HG02623 (cell line): ENCODE measurements around the gene C1RL.

Source experiments
- ATAC-seq: cut with Tn5 transposase; IDR thresholded peaks from one replicate; pipeline ENCODE4 v1.9.1; 2021; ENCODE audit warnings: moderate library complexity; ENCODE audit not compliant: unreplicated experiment

The C1RL gene

DNA sequence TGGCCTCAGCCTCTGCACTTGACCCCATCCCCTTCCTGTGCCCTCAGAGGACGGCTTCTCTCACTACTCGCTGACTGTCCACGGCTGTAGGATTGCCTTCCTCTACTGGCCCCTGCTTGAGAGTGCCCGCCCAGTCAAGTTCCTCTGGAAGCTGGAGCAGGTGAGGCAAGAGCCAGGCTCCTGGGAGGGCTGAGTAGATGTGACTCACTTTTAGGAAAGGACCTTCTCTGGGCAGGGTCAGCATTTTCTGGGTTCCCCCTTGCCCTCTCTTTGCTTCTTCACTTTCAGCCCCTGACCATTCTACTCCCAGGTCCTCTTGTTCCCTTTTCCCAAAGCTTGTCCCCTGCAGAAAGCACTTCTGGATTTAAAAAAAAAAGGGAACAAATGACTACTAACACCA, 28.9 kb upstream of the C1RL start:
- no peak for ATAC-seq

DNA sequence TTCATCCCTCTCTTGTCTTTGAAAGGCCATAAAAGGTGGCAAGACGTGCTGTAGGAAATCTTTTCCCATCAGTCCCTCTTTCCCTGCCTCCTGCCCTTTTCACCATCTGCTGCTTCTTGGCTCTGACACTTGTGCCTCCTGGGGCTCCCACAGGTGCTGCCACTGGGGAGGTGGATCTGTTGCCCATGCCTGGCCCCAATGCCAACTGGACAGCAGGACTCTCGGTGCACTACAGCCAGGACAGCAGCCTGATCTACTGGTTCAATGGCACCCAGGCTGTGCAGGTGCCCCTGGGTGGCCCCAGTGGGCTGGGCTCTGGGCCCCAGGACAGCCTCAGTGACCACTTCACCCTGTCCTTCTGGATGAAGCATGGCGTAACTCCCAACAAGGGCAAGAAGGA, 27.7 kb upstream of the C1RL start:
- no peak for ATAC-seq

DNA sequence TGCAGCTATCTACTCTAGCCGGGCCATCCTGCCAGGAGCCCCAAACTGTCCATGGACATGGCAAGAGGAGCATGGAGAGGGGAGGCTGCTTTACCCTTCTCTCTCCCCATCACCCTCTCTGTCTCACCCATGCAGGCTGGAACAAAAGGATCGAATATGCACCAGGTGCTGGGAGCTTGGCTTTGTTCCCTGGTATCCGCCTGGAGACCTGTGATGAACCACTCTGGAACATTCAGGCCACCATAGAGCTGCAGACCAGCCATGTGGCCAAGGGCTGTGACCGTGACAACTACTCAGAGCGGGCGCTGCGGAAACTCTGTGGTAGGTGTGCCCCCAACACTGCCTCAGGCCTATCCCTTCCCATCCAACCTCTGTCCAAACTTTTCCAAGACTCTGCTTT, 27.1 kb upstream of the C1RL start:
- ATAC-seq: no peak

DNA sequence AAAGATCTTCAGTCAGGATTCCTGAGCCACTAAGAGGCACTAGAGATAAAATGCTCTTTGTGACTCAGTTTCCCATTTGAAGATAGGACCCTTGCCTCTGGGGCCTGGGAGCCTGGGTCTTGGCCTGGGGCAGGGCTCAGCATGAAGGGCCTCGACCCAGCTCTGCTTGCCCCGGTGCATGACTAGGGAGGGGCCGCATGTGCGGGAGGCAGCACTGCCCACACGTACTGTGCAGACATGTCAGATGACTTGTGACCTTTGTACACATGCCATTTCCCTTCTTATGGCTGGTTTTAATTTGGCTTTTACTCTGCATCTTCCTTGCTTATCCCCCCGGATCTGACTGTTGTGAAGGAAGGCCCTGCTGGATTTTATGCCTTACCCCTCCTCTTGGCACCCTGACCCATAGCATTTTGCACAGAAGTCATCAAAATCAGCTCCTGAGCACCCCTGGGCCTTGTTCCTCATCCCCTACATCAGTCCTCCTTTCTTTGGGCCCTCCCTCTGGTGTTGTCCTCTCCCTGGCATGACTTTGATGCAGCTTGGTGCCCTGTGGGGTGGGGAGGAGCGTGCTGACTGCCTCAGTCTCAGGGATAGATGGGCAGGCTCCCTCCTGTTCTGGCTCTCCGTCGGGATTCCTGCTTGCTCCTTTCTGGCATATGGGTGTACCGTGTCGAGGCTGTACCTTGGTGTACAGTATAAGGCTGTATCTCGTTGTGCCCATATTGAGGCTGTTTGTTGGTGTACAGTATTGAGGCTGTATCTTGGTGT, 25.6 kb upstream of the C1RL start:
- ATAC-seq: no peak

DNA sequence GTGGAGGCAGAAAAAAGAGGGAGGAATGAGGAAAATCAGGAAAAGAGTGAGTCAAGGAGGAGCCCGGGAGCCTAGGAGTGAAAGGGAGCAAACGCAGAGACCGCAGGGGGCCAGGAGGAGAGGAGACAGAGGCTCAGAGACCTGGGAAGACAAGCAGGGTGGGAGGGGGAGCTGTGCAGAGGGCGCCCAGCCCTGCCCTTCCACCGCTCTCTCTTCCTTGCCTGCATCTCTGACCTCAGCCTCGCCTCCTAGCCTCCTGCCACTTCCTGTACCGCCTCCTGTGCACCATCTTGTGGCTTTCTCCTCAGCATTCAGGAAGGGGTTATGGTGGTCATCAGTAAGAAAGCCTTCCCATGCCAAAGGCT, 22.5 kb upstream of the C1RL start:
- no peak for ATAC-seq

DNA sequence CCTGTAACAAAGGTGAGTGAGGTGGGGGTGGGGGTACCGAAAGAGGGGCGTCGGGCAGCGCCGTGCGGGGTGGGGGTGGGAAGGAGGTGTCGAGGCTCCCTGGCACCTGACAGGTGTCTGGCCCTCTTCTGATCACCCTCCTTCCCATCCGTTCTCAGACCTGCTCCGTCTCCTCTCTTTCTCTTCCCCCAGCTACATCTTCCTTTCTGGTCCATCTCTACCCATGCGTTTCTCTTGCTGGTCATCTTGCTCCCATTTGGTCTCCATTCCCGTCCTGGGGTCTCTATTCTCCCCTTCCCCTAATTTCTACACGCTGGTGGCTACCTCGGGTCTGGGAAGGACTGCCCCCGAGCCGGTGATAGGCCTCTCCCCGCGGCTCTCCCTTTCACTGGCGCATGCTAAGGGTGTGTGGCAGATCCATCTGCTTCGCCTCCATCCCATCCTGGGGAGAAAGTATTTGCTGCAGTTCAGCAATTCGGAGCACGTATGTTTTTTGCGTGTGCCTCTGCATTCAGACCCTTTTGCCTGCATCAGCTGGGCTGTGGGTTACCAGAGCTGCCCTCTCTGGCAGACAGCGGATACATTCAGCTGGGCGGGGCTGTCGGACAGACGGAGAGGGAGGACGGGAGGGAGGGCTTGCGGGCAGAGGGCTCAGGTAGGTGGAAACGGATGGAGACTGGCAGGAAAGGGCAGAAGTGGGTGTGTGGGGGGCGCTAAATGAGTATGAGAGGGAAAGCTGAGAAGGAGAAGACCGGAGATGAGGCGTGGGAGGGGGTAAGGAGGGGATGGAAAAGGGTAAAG, 21.9 kb upstream of the C1RL start:
- peak; percentile 41 for ATAC-seq

DNA sequence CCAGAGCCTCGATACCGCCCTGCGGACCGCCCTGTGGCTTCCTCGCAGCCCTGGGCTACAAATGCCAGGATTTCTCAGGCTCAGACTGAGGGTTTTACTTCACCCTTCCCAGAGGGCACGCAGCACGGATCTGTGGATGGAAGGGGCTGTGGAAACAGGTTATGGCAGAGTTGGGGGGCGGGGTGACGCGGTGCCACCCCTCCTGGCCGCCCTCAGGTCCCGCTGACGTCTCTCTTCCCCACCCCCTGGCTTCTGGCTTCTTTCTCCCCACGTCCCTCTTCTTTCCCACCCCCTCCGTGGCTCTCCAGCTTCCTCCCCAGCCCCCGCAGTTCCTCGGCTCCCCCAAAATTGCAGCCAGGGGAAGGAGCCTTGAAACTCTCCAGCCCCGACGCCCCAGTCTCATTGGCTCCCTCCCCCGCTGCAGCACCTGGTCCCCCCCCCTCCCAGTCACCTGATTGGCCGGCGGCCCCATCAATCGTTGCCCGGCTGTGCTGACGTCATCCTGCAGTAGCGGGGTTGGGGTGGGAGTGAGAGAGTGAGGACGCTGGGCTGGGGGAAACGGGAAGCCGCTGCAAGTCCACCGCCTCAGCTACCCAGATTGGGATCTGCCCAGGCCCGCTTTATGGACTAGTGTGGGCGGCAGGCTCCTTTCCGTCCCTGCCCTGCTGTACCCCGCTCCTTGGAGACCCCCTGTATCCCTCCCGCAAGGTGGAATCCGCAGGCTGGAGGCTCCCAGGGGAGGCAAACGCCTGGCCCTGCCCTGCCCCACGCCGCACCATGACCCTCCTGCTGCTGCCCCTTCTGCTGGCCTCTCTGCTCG, 21.1 kb upstream of the C1RL start, which contains the start of gene CLSTN3:
Gene CLSTN3, plus strand, starts transcription at position 500 of the 820 bp plus-strand sequence. Its CDS starts 278 bp downstream, at position 778.
- peak; percentile 64 for ATAC-seq

DNA sequence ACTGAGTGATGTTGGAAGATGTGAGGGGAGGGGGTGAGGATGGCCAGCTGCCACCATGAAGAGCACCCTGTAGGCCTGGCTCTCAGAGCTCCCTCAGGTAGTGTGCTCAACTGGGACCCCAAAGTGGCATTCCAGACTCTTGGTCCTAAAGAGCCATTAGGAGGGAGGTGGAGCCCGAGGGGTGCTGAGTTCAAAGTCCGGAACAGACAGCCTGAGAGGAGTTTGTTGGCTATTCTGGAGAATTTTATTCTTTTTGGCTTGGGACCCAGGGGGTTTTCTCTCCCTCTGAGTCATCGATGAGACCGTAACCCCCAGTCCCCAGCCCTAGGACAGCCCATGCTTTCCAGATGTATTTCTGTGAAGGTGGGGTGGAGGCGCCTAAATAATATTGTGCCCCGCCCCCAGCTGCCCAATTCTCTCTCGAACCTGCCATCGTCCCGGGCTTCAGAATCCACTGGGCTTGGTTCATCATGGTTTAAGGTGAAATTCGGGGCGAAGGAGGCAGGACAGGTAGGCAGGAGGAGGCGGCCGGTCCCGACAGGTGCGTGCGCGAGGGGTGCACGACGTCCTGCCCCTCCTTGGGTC, 20.4 kb upstream of the C1RL start:
- ATAC-seq: no peak

DNA sequence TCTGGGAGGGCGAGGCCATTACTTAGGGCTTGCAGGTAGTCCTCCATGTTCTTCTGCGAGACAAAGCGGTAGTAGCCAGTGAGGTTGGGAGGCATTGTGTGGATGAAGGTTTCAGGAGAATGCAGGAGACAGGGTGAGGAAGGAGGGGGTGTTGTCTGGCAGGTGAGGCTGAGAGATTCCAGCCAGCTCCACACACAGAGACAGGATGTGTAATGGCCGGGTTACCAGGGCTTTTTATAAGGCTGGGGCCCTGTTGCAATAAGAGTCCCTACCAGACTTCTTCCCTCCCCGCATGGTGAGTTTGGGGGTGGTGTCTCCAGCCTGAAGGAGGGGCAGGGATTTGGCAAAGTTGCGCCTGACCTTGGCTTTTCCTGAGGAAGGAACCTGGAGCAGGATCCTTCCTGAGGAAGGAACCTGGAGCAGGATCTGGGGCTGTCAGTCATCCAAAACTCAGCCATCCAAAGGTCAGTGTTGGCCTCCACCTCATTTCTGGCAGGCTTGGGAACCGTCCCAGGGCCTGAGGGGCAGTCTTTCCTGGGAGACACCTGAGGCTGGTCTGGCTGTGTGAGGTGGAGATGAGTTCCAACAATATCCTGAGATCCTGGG, 19.8 kb upstream of the C1RL start, which contains the start of gene RBP5:
Gene RBP5, minus strand, starts transcription at position 209 of the 606 bp plus-strand sequence. Its CDS starts 114 bp downstream, at position 95.
- ATAC-seq: no peak

DNA sequence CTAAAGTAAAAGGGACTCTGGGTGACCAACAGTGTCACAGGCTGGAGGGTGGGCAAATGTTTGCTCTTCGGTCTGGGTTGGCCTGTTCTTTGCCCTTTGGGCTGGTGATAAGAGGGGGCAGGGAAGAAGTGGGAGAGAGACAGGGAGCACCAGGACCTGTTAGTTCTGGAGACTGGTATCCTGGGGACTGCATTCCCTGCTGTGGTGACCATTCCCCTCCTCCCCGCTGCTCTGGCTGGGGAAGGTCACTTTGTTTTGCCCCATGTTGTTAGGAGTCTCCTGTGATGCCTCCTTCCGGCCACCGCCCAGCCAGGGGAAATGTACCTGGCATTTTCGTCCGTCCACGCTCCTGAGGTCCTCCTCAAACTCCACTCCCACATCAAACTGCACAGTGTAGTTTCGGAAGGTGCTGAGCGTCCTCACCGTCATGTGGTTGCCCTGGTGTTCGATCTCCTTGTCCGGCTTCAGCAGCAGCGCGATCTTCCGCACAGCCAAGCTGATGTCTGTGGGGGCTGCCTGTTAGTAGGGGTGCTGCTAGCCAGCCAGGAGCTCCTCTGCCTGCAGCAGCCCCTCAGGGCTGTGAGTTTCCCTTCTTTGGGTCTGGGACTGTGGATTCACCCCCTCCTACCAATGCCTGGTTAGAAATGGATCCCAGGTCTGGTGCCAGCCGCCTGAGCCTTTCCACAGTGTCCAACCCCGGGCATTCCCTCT, 19.1 kb upstream of the C1RL start:
- ATAC-seq: no peak

DNA sequence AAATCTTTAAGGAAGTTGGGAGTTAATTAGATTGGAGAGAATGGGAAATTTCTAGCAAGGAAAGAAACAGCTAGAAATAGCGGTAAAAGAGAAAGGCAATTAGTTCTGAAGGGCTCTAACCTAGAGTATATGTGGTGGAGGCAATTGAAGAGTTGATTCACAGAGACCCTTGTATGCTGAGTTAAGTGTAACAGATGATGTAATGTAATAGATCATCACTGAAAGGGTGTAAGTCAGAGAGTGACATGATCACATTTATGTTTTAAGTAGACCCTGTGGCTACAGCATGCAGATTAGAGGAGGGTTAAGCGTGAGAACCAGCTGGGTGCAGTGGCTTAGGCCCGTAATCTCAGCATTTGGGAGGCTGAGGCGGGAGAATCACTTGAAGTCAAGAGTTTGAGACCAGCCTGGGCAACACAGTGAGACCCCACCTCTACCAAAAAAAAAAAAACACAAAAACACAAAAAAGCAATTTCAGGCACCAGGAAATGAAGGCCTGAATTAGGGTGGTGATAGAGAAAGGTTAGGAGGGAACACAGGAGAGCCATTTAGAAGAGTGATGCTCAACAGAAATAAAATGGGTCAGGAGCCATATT, 16.7 kb upstream of the C1RL start:
- ATAC-seq: no peak

DNA sequence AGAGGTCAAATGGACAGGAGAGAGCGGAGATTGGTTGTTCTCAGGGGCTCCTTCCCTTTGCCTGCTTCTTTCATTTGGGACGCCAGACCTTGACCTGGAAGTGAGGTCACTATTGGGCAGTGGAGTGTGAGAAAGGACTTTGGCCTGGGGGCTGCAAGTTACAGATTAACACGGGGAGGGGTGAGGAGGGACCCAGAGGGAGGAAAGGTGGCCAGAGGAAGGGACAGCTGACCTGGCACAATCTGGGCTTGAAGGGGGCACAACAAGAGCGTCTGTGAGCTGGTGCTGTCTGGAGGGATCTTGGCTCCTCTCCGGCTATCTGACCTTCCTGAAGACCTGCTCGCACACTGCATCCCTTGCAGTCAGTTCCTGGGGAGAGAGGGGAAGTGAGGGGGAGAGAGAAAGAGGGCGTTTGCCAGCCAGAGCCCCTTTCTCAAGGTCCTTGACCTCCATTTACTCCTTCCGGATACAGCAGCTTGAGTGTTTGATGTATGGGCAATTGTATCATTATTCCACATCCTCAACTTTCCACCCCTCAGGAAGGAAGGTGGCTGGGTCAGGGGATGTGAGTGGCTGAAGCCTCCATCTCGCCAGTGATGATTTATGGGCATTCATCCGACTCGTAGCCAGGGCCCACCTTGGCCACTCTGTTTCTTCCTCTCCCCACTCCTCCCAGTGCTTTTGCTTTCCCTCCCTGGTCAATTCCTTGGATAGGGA, 14.9 kb upstream of the C1RL start:
- ATAC-seq: no peak

DNA sequence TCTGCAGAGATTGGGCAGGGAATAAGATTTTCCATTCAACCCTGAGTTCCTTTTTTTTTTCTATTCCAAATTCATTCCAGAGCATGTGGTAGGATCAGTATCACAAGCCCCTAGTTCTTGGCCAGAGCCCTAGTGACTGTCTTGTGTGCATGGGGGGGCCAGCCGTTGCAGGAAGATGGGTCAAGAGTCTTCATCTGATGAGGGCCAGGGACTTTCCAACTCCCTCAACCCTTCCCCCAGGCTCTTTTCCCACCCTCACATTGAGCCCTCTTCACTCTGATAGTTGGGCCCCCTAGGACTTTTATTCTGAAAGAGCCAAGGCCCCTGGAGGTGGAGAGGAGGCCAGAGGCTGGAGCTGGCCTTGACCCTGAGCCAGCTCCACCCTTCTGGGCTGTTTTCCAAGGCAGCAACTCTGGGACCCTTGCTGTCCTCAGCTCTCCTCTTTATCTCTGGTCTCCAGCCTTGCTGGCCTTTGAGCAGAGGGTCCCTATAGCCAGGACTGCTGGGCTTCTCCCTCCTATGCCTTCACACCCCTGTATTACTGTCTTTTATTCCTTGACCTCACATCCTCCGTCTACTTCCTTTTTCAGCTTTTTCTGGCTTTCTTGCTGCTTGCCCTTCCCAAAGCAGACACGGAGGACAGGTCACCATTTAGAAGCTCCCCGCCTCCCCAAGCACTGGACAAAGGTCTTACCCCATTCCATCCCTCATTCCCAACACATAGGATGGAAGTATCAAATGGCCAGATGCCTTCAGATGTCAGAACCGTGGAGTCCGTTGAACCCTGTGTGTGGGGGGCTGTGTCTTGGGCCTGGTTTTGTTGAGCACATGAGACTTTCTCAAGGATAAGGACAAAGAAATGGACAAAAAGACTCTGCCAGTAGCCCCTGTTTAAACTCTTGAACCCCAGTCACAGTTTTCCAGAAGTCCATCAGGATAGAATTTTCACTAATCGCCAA, 14.1 kb upstream of the C1RL start:
- ATAC-seq: no peak

DNA sequence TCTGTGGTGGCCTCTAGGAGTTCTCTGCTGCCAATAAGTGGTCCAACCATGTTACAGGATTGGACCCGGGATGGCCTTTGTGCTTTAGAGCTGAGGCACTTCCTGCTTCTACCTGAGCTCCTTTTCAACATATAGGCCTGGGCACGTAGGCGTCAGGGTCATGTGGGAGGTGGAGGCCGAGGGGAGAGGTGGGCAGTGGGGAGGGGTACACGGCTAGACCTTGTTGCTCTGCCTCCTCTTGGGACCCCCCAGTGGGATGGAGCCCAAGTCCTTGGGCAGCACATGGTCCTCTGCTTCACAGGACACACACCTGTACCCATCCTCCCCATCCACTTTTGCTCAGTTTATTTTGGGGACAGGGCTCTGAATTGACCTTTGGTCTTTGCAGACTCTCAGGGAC, 12.3 kb upstream of the C1RL start:
- no peak for ATAC-seq

DNA sequence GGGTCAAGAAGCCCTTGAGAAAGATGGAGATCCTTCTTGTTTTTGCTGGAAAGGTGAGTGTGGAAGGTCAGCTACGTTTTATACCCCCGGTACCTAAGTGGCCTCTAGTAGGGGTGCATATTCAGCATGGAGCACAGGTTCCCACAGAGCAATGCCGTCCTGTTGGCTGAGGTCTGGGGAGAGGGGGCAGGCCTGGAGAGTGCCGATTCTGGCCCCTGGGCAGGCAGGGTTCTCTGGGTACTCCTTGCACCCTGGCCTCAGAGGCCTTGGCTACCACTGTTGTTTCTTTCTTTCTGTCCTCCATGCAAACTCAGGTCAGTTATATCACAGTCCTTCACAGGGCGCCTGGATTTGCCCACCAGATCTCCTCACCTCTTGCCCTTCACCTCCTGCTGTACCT, 11.2 kb upstream of the C1RL start:
- no peak for ATAC-seq

DNA sequence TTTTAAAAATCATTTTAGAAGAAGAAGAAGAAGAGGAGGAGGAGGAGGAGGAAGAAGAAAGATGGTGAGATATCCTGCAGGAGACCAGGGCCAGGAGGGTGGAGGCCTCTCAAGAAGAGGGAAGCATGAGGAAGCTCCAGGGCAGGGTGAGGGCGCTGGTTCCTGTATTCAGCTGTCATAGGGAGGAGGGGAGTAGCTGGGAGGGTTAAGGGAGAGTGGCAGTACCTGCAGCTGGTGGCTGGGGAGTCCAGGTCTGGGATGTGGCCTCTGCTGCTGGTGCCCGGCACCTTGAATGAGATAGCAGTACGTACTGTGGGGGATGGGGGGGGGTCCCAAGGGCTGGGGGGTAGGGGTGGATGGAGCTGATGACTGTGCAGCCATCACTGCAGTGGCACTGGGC, 9.9 kb upstream of the C1RL start:
- ATAC-seq: no peak

DNA sequence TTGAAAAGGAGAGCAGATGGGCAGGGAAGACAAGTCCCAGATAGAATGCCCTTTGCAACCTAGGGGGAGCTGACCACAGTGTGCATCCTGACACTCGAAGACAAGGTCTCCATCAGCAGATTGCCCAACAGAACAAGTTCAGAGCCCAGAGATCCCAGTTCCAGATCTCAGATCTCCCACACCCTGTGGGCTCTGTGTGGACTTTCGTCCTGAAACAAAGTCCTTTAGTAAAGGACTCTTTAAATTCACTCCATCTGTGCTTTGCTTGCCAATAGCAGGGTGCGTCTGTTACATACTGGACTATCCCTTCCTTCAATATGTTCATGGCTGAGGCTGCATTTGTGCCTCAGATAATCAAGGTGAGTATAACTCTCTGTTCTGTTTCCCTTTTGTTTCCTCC, 8.7 kb upstream of the C1RL start:
- no peak for ATAC-seq

DNA sequence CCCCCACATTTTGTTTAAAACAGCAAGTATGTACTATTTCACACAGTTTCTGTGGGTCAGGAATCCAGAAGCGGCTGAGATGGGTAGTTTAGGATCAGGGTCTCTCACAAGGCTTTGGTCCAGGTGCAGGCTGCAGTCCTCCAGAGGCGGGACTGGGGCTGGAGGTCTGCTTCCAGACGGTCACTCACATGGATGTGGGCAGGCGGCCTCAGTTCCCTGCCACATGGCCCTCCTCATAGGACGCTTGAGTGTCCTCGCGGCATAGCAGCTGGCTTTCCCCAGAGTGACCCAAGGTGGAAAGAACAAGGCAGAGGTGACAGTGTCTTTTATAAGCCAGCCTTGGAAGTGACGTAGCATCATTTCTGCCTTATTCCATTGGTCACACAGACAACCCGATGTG, 7.9 kb upstream of the C1RL start:
- no peak for ATAC-seq
